HepG2 (cell line): ENCODE results near the gene RBM47. TPM values are rescaled to one million over a fixed set of nuclear protein-coding genes. Genes with fewer than 3 reads are reported as not detected.

Experiments
- BRCA1 ChIP-seq: sonication (generic); formaldehyde crosslinking; IDR thresholded peaks from 2 replicates; pipeline ENCODE4 v1.4.0; 2020; ENCODE audit warnings: missing genetic modification reagents
- CBX2 ChIP-seq, 2 experiments: fragments of 200-600 bp in 1 of 2; sonication (generic); formaldehyde crosslinking in 1 of 2; IDR thresholded peaks; 2 replicates each; pipeline versions ENCODE4 v1.7.0 to v1.8.1; 2018 to 2022; ENCODE audit warnings: low read depth in 2 of 2, low read length in 1 of 2, mild to moderate bottlenecking in 1 of 2, missing genetic modification reagents in 1 of 2
- GABPB1 ChIP-seq: IDR thresholded peaks from 2 replicates; pipeline ENCODE4 v1.6.1; 2016; ENCODE audit warnings: mild to moderate bottlenecking, missing genetic modification reagents, moderate library complexity, missing compliant biosample characterization
- HNRNPLL ChIP-seq: fragments of 200-400 bp; formaldehyde crosslinking; IDR thresholded peaks from 2 replicates; pipeline ENCODE4 v1.6.1; 2017; ENCODE audit warnings: mild to moderate bottlenecking, low read depth, low read length; ENCODE audit not compliant: poor library complexity, severe bottlenecking
- KAT7 ChIP-seq: IDR thresholded peaks from 2 replicates; pipeline ENCODE4 v1.6.1; 2018; ENCODE audit warnings: borderline replicate concordance, missing compliant biosample characterization
- KDM5B ChIP-seq: sonication (generic); formaldehyde crosslinking; IDR thresholded peaks from 2 replicates; pipeline ENCODE4 v1.4.0; 2020; ENCODE audit warnings: missing genetic modification reagents, mild to moderate bottlenecking, borderline replicate concordance
- MAFK ChIP-seq, 2 experiments: IDR thresholded peaks in 1 of 2; conservative IDR thresholded peaks in 1 of 2; 2 replicates each; pipeline ENCODE4 v1.6.1; 2011; ENCODE audit warnings: improper control_type of control experiment in 2 of 2, low read length in 2 of 2
- NCOA2 ChIP-seq: sonication (generic); formaldehyde crosslinking; IDR thresholded peaks from 2 replicates; pipeline ENCODE4 v1.8.0; 2022; ENCODE audit warnings: inconsistent platforms
- SIX1 ChIP-seq: sonication (generic); formaldehyde crosslinking; IDR thresholded peaks from 2 replicates; pipeline ENCODE4 v1.4.0; 2020; ENCODE audit warnings: missing genetic modification reagents, borderline replicate concordance
- SKI ChIP-seq: fragments of 450-650 bp; IDR thresholded peaks from one replicate; pipeline ENCODE4 v1.6.1; 2018; ENCODE audit warnings: mild to moderate bottlenecking; ENCODE audit not compliant: partially characterized antibody
- TP53 ChIP-seq: sonication (generic); formaldehyde crosslinking; conservative IDR thresholded peaks from 2 replicates; pipeline ENCODE4 v1.4.0; 2020; ENCODE audit warnings: missing genetic modification reagents
- ZBTB3 ChIP-seq: sonication (generic); formaldehyde crosslinking; IDR thresholded peaks from 2 replicates; pipeline ENCODE4 v1.4.0; 2020; ENCODE audit warnings: low read depth, mild to moderate bottlenecking, moderate library complexity, missing genetic modification reagents, borderline replicate concordance
- ZNF253 ChIP-seq: sonication (generic); formaldehyde crosslinking; IDR thresholded peaks from 2 replicates; pipeline ENCODE4 v1.8.0; 2022; ENCODE audit warnings: mild to moderate bottlenecking, missing genetic modification reagents, borderline replicate concordance
- ZSCAN9 ChIP-seq: IDR thresholded peaks from 2 replicates; pipeline ENCODE4 v1.6.1; 2016; ENCODE audit warnings: borderline replicate concordance
- polyA plus RNA-seq, 8 experiments: library from polyadenylated mRNA; depleted of rRNA in 3 of 8; stranded (reverse) in 7 of 8; unstranded in 1 of 8; fragments of >200 nt; fragmentation: Illumina TruSeq in 4 of 8; extraction: Trizol in 4 of 8; gene quantifications; 2 replicates each; pipeline versions ENCODE4 v1.2.1 to v1.2.3, GENCODE V29; 2011 to 2016; ENCODE audit warnings: low read depth in 4 of 8, missing spikeins in 1 of 8, mixed read lengths in 1 of 8; ENCODE audit not compliant: insufficient read depth in 1 of 8
- total RNA-seq, 5 experiments: library from RNA; depleted of rRNA; stranded (reverse); fragments of >200 nt; fragmentation: Illumina TruSeq; extraction: Trizol; gene quantifications; 2 replicates each; pipeline ENCODE4 v1.2.3, GENCODE V29; 2016; ENCODE audit warnings: low read depth in 1 of 5
- TF ChIP-seq, protein P1 (sequence below): sonication (generic); formaldehyde crosslinking; IDR thresholded peaks from 2 replicates; pipeline ENCODE4 v1.9.0; 2022; ENCODE audit warnings: missing genetic modification reagents, mild to moderate bottlenecking, borderline replicate concordance
- TF ChIP-seq, protein P2 (sequence below): sonication (generic); formaldehyde crosslinking; IDR thresholded peaks from 2 replicates; pipeline ENCODE4 v1.4.0; 2020; ENCODE audit warnings: missing genetic modification reagents
- TF ChIP-seq, protein P3 (sequence below): sonication (generic); formaldehyde crosslinking; IDR thresholded peaks from 2 replicates; pipeline ENCODE4 v1.4.0; 2020; ENCODE audit warnings: low read depth, mild to moderate bottlenecking, missing genetic modification reagents
- TF ChIP-seq, protein P4 (sequence below): sonication (generic); formaldehyde crosslinking; IDR thresholded peaks from 2 replicates; pipeline ENCODE4 v1.5.0; 2020; ENCODE audit warnings: missing genetic modification reagents
- TF ChIP-seq, protein P5 (sequence below): sonication (generic); formaldehyde crosslinking; IDR thresholded peaks from 2 replicates; pipeline ENCODE4 v1.5.0; 2020; ENCODE audit warnings: missing genetic modification reagents
- TF ChIP-seq, protein P6 (sequence below): sonication (generic); formaldehyde crosslinking; IDR thresholded peaks from 2 replicates; pipeline ENCODE4 v1.4.0; 2020; ENCODE audit warnings: missing genetic modification reagents

The RBM47 gene
- total and polyA plus RNA-seq, 2 of the 13 experiments (the other 11 are each of a cell fraction or from before 2014, with no cell fraction given): 1.2 to 2.5 TPM

DNA sequence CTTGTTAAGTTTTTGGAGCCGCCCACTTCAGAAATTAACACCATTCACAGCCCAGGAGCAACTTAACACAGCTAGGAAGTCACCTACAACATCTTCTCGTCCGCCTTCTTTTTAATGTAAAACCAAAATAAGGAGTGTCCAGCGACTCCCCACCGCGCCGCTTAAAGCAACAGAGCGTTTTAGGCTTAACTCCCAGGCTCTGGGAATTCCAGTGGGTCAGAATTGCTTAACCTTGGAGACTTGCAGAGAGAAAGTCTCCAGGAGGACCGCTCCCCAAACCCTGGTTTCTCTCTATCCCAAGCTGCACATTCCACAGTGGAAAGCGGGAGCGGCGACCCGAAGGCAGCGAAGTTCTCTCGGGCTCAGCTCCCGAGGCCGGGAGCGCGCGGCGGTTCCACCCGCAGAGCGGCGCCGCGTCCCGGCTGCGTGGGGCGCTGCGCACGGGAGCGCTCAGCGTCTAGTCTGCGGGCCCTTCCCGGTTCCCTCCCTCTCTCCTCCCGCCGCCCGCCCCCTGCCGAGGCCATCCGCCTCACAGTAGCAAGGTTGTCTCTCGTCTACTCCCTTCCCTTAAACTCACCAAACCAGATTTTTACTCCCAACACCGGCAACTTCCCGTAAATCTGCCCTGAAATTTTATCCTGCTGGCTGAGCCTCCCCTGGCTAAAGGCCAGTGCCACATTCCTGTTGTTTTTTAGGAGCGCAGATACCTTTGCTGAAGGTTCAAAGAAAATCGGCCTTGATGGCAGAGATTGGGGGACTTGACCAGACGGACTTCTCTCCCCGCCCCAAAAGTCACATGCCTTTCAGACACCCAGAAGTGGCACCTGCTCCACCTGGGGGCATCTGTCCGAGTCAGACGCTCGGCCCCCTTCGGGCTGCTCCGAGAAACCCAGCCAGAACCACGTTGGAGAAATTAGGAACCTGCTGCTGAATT, at the start of gene RBM47 (continued):
- TF ChIP-seq, protein P1, sequence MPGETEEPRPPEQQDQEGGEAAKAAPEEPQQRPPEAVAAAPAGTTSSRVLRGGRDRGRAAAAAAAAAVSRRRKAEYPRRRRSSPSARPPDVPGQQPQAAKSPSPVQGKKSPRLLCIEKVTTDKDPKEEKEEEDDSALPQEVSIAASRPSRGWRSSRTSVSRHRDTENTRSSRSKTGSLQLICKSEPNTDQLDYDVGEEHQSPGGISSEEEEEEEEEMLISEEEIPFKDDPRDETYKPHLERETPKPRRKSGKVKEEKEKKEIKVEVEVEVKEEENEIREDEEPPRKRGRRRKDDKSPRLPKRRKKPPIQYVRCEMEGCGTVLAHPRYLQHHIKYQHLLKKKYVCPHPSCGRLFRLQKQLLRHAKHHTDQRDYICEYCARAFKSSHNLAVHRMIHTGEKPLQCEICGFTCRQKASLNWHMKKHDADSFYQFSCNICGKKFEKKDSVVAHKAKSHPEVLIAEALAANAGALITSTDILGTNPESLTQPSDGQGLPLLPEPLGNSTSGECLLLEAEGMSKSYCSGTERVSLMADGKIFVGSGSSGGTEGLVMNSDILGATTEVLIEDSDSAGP (CRISPR knock-in tag): peak; percentile 45; the same call in 1 of the 2 replicates
- 0 out of 2 replicates have a peak, but pooled peaks have one; percentile 22 for TF ChIP-seq KDM5B (CRISPR knock-in tag)
- TF ChIP-seq ZBTB3 (CRISPR knock-in tag): no peak
- TF ChIP-seq, protein P2, sequence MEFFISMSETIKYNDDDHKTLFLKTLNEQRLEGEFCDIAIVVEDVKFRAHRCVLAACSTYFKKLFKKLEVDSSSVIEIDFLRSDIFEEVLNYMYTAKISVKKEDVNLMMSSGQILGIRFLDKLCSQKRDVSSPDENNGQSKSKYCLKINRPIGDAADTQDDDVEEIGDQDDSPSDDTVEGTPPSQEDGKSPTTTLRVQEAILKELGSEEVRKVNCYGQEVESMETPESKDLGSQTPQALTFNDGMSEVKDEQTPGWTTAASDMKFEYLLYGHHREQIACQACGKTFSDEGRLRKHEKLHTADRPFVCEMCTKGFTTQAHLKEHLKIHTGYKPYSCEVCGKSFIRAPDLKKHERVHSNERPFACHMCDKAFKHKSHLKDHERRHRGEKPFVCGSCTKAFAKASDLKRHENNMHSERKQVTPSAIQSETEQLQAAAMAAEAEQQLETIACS (CRISPR knock-in tag): peak; percentile 28; the same call in 1 of the 2 replicates
- no peak for TF ChIP-seq TP53 (CRISPR knock-in tag)
- TF ChIP-seq SKI: no peak
- TF ChIP-seq, protein P3, sequence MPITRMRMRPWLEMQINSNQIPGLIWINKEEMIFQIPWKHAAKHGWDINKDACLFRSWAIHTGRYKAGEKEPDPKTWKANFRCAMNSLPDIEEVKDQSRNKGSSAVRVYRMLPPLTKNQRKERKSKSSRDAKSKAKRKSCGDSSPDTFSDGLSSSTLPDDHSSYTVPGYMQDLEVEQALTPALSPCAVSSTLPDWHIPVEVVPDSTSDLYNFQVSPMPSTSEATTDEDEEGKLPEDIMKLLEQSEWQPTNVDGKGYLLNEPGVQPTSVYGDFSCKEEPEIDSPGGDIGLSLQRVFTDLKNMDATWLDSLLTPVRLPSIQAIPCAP (CRISPR knock-in tag): no peak
- TF ChIP-seq, protein P4, sequence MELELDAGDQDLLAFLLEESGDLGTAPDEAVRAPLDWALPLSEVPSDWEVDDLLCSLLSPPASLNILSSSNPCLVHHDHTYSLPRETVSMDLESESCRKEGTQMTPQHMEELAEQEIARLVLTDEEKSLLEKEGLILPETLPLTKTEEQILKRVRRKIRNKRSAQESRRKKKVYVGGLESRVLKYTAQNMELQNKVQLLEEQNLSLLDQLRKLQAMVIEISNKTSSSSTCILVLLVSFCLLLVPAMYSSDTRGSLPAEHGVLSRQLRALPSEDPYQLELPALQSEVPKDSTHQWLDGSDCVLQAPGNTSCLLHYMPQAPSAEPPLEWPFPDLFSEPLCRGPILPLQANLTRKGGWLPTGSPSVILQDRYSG (CRISPR knock-in tag): no peak
- no peak for TF ChIP-seq KAT7 (CRISPR knock-in tag)
- TF ChIP-seq, protein P5, sequence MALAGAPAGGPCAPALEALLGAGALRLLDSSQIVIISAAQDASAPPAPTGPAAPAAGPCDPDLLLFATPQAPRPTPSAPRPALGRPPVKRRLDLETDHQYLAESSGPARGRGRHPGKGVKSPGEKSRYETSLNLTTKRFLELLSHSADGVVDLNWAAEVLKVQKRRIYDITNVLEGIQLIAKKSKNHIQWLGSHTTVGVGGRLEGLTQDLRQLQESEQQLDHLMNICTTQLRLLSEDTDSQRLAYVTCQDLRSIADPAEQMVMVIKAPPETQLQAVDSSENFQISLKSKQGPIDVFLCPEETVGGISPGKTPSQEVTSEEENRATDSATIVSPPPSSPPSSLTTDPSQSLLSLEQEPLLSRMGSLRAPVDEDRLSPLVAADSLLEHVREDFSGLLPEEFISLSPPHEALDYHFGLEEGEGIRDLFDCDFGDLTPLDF: no peak
- TF ChIP-seq HNRNPLL: peak; percentile 50
- TF ChIP-seq, protein P6, sequence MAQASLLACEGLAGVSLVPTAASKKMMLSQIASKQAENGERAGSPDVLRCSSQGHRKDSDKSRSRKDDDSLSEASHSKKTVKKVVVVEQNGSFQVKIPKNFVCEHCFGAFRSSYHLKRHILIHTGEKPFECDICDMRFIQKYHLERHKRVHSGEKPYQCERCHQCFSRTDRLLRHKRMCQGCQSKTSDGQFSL (CRISPR knock-in tag): no peak
- no peak for TF ChIP-seq CBX2 (IDR thresholded peaks at IDR 0.05; ENCODE audit: low read depth, low read length)
- no peak for TF ChIP-seq CBX2 (CRISPR knock-in tag; IDR thresholded peaks at IDR 0.05; ENCODE audit: low read depth)
- no peak for TF ChIP-seq BRCA1 (CRISPR knock-in tag)
- TF ChIP-seq NCOA2 (CRISPR knock-in tag): no peak
- no peak for TF ChIP-seq ZSCAN9 (CRISPR knock-in tag)
- no peak for TF ChIP-seq MAFK (conservative IDR thresholded peaks at IDR 0.05 in 1 of 2, IDR thresholded peaks at IDR 0.05 in 1 of 2; ENCODE audit: low read length in 2 of 2)
- TF ChIP-seq GABPB1 (CRISPR knock-in tag): peak; percentile 24; the same call in 1 of the 2 replicates
- TF ChIP-seq SIX1 (CRISPR knock-in tag): no peak
- no peak for TF ChIP-seq ZNF253 (CRISPR knock-in tag)
